CD4-positive, alpha-beta T cell treated with Interleukin-4 for 1 hour (primary cell): Measurements from ENCODE around the gene SUN3.

Experiments used
- DNase-seq, 2 donors: peaks; one replicate each; pipeline ENCODE4 v3.0.0-alpha.2; 2020 to 2022

SUN3 gene

GRCh38 chr7:48028938-48029337, at the start of gene SUN3:
Gene SUN3 (minus strand): TSS chr7:48029107. CDS start chr7:48028938, 169 bp downstream.
- no peak for DNase-seq

- DNase-seq: no peak
Measured at GRCh38 chr7:48078470-48078869, 49.6 kb upstream of the SUN3 start.

- DNase-seq: no peak
Measured at GRCh38 chr7:48077423-48077822, 48.5 kb upstream of the SUN3 start.

- DNase-seq: no peak
Measured at GRCh38 chr7:48074204-48074654, 45.3 kb upstream of the SUN3 start.

GRCh38 chr7:48067475-48067874, 38.6 kb upstream of the SUN3 start:
- no peak for DNase-seq

GRCh38 chr7:48063985-48064384, 35.1 kb upstream of the SUN3 start:
- DNase-seq: no peak

- DNase-seq: no peak
Measured at GRCh38 chr7:48059706-48060105, 30.8 kb upstream of the SUN3 start.

- no peak for DNase-seq
Measured at GRCh38 chr7:48058990-48059389, 30.1 kb upstream of the SUN3 start.

GRCh38 chr7:48053736-48054135, 24.8 kb upstream of the SUN3 start:
- no peak for DNase-seq

GRCh38 chr7:48052748-48053147, 23.8 kb upstream of the SUN3 start:
- DNase-seq: peak in 1 of 2 donors; percentile 23

GRCh38 chr7:48049850-48050249, 20.9 kb upstream of the SUN3 start:
- DNase-seq: peak in 1 of 2 donors; percentile 44

GRCh38 chr7:48048113-48048512, 19.2 kb upstream of the SUN3 start:
- DNase-seq: no peak

- DNase-seq: peak; percentile 30 to 35
Measured at GRCh38 chr7:48046458-48046857, 17.6 kb upstream of the SUN3 start.

GRCh38 chr7:48045195-48045765, 16.4 kb upstream of the SUN3 start:
- DNase-seq: peak in 1 of 2 donors; percentile 14

- no peak for DNase-seq
Measured at GRCh38 chr7:48042636-48043035, 13.7 kb upstream of the SUN3 start.

- DNase-seq: no peak
Measured at GRCh38 chr7:48042216-48042615, 13.3 kb upstream of the SUN3 start.

- no peak for DNase-seq
Measured at GRCh38 chr7:48041653-48041970, 12.7 kb upstream of the SUN3 start.

GRCh38 chr7:48040944-48041652, 12.2 kb upstream of the SUN3 start:
- DNase-seq: no peak

GRCh38 chr7:48038815-48039506, 10.1 kb upstream of the SUN3 start:
- DNase-seq: no peak

- no peak for DNase-seq
Measured at GRCh38 chr7:48035967-48036478, 7.1 kb upstream of the SUN3 start.

- peak; percentile 89 to 91 for DNase-seq
Measured at GRCh38 chr7:48035301-48035966, 6.5 kb upstream of the SUN3 start, which contains the start of gene C7orf57. Gene C7orf57 (plus strand): TSS chr7:48035543. CDS start chr7:48036309, 766 bp downstream.

- no peak for DNase-seq
Measured at GRCh38 chr7:48033922-48034321, 5.0 kb upstream of the SUN3 start.

GRCh38 chr7:48031111-48031510, 2.2 kb upstream of the SUN3 start:
- DNase-seq: no peak
